H9 (cell line): ENCODE data around the gene ZBTB49. TPM values are rescaled to one million over a fixed set of nuclear protein-coding genes. Genes with fewer than 3 reads are reported as not detected.

Experiments
- DNase-seq: peaks from one replicate; pipeline ENCODE4 v3.0.0-alpha.2; 2017
- H2AFZ ChIP-seq: one replicate; pipeline ENCODE4 v1.6.1; 2013; ENCODE audit warnings: mild to moderate bottlenecking, low read length, control low read depth, moderate library complexity
- H2AK5ac ChIP-seq: 2 replicates; pipeline ENCODE4 v1.6.1; 2013; ENCODE audit warnings: low read length, control low read depth, mixed read lengths; ENCODE audit not compliant: insufficient read length
- H2BK120ac ChIP-seq: one replicate; pipeline ENCODE4 v1.6.1; 2013; ENCODE audit warnings: low read depth, mild to moderate bottlenecking, low read length, control low read depth, inconsistent platforms; ENCODE audit not compliant: poor library complexity, severe bottlenecking
- H2BK12ac ChIP-seq: 2 replicates; pipeline ENCODE4 v1.6.1; 2013; ENCODE audit warnings: low read length, control low read depth, mixed read lengths, low read depth; ENCODE audit not compliant: insufficient read length
- H2BK15ac ChIP-seq: 2 replicates; pipeline ENCODE4 v1.6.1; 2013; ENCODE audit warnings: low read depth, low read length, control low read depth
- H2BK20ac ChIP-seq: one replicate; pipeline ENCODE4 v1.6.1; 2013; ENCODE audit warnings: low read depth, mild to moderate bottlenecking, low read length, control low read depth, inconsistent platforms; ENCODE audit not compliant: poor library complexity, severe bottlenecking
- H2BK5ac ChIP-seq: 2 replicates; pipeline ENCODE4 v1.6.1; 2013; ENCODE audit warnings: low read length, control low read depth, mixed read lengths; ENCODE audit not compliant: insufficient read length
- H3K14ac ChIP-seq: 2 replicates; pipeline ENCODE4 v1.6.1; 2013; ENCODE audit warnings: low read length, control low read depth; ENCODE audit not compliant: insufficient read depth
- H3K18ac ChIP-seq: 2 replicates; pipeline ENCODE4 v1.6.1; 2013; ENCODE audit warnings: low read depth, mild to moderate bottlenecking, mixed read lengths, low read length, control low read depth; ENCODE audit not compliant: insufficient read length
- H3K23ac ChIP-seq: 2 replicates; pipeline ENCODE4 v1.6.1; 2013; ENCODE audit warnings: low read length, control low read depth, mixed read lengths, low read depth; ENCODE audit not compliant: insufficient read length
- H3K23me2 ChIP-seq: 2 replicates; pipeline ENCODE4 v1.6.1; 2013; ENCODE audit warnings: low read depth, mild to moderate bottlenecking, mixed read lengths, low read length, control low read depth; ENCODE audit not compliant: insufficient read length, poor library complexity, severe bottlenecking
- H3K27ac ChIP-seq: 2 replicates; pipeline ENCODE4 v1.5.1; 2013; ENCODE audit warnings: low read length, control low read depth, mixed read lengths, low read depth; ENCODE audit not compliant: insufficient read length
- H3K27me3 ChIP-seq: 2 replicates; pipeline ENCODE4 v1.6.1; 2013; ENCODE audit warnings: low read length, control low read depth, inconsistent platforms; ENCODE audit not compliant: insufficient read depth
- H3K4ac ChIP-seq: 2 replicates; pipeline ENCODE4 v1.6.1; 2013; ENCODE audit warnings: low read depth, mild to moderate bottlenecking, control low read depth, inconsistent platforms, low read length, moderate library complexity
- H3K4me1 ChIP-seq: 2 replicates; pipeline ENCODE4 v1.6.1; 2013; ENCODE audit warnings: low read length, control low read depth, inconsistent platforms; ENCODE audit not compliant: insufficient read depth
- H3K4me2 ChIP-seq: 2 replicates; pipeline ENCODE4 v1.6.1; 2013; ENCODE audit warnings: low read length, control low read depth, mixed read lengths; ENCODE audit not compliant: insufficient read length, insufficient read depth
- H3K56ac ChIP-seq: 2 replicates; pipeline ENCODE4 v1.6.1; 2013; ENCODE audit warnings: low read depth, mild to moderate bottlenecking, mixed read lengths, low read length, control low read depth; ENCODE audit not compliant: insufficient read length
- H3K79me1 ChIP-seq: 2 replicates; pipeline ENCODE4 v1.6.1; 2013; ENCODE audit warnings: low read depth, mild to moderate bottlenecking, moderate library complexity, low read length, control low read depth, inconsistent platforms; ENCODE audit not compliant: insufficient read depth, poor library complexity, severe bottlenecking
- H3K79me2 ChIP-seq: 2 replicates; pipeline ENCODE4 v1.6.1; 2013; ENCODE audit warnings: low read length, control low read depth, inconsistent platforms; ENCODE audit not compliant: insufficient read depth
- H3K9ac ChIP-seq: 2 replicates; pipeline ENCODE4 v1.6.1; 2013; ENCODE audit warnings: low read length, control low read depth, mixed read lengths; ENCODE audit not compliant: insufficient read length; ENCODE audit errors: extremely low read depth
- H3K9me3 ChIP-seq: one replicate; pipeline ENCODE4 v1.6.1; 2013; ENCODE audit warnings: low read depth, low read length, inconsistent platforms; ENCODE audit not compliant: control insufficient read depth
- H3T11ph ChIP-seq: one replicate; pipeline ENCODE4 v1.6.1; 2013; ENCODE audit warnings: mild to moderate bottlenecking, low read length, control low read depth, inconsistent platforms
- H4K20me1 ChIP-seq: one replicate; pipeline ENCODE4 v1.6.1; 2013; ENCODE audit not compliant: control insufficient read depth, insufficient read length, insufficient read depth
- H4K5ac ChIP-seq: 2 replicates; pipeline ENCODE4 v1.6.1; 2013; ENCODE audit warnings: low read depth, mild to moderate bottlenecking, mixed read lengths, low read length, control low read depth; ENCODE audit not compliant: insufficient read length
- H4K8ac ChIP-seq: replicated peaks from 2 replicates; pipeline ENCODE4 v1.6.1; 2013; ENCODE audit warnings: low read length, control low read depth, mixed read lengths, low read depth; ENCODE audit not compliant: insufficient read length
- H4K91ac ChIP-seq: 2 replicates; pipeline ENCODE4 v1.6.1; 2013; ENCODE audit warnings: low read depth, mild to moderate bottlenecking, moderate library complexity, mixed read lengths, low read length, control low read depth; ENCODE audit not compliant: insufficient read length
- H3K27ac Mint-ChIP-seq, 3 experiments: 2 replicates in 2 of 3; 3 replicates in 1 of 3; pipeline ENCODE4 v1.8.0; 2020 to 2021; ENCODE audit warnings: mixed read lengths in 3 of 3, mild to moderate bottlenecking in 1 of 3, moderate library complexity in 1 of 3
- H3K27me3 Mint-ChIP-seq: 2 replicates; pipeline ENCODE4 v1.8.0; 2021; ENCODE audit warnings: low read depth, mild to moderate bottlenecking, moderate library complexity, mixed read lengths
- H3K36me3 Mint-ChIP-seq, 3 experiments: 2 replicates in 2 of 3; 3 replicates in 1 of 3; pipeline ENCODE4 v1.8.0; 2020 to 2021; ENCODE audit warnings: low read depth in 3 of 3, mixed read lengths in 3 of 3; ENCODE audit not compliant: insufficient read depth in 1 of 3
- H3K4me1 Mint-ChIP-seq, 2 experiments: 2 replicates each; pipeline ENCODE4 v1.8.0; 2020; ENCODE audit warnings: mixed read lengths in 2 of 2
- H3K4me3 Mint-ChIP-seq, 2 experiments: 2 replicates in 1 of 2; 3 replicates in 1 of 2; pipeline ENCODE4 v1.8.0; 2020 to 2021; ENCODE audit warnings: mild to moderate bottlenecking in 2 of 2, mixed read lengths in 2 of 2, moderate library complexity in 1 of 2
- H3K9me3 Mint-ChIP-seq, 2 experiments: 2 replicates in 1 of 2; 3 replicates in 1 of 2; pipeline ENCODE4 v1.8.0; 2020; ENCODE audit warnings: mild to moderate bottlenecking in 2 of 2, mixed read lengths in 2 of 2, moderate library complexity in 1 of 2
- WGBS: extraction: QIAGEN DNeasy Blood & Tissue Kit; methylation state at CpG from one replicate; pipeline ENCODE4 v1.1.7; 2013; ENCODE audit warnings: missing lambda C conversion rate, low lambda C conversion rate, mixed read lengths; ENCODE audit not compliant: insufficient read length; ENCODE audit errors: extremely low coverage; 5-methylcytosine and 5-hydroxymethylcytosine counted together
- total RNA-seq: library from RNA; stranded (reverse); gene quantifications from 2 replicates; pipeline ENCODE4 v1.2.1, GENCODE V29; 2021
- TF ChIP-seq, protein P1 (sequence below): fragments of 200-600 bp; sonication (generic); conservative IDR thresholded peaks from 3 replicates; pipeline ENCODE4 v1.8.0; 2021; ENCODE audit warnings: antibody characterized with exemption, mild to moderate bottlenecking

Gene ZBTB49
- total RNA-seq, 1 experiment from 2014 or later, result 8.7 TPM

DNA sequence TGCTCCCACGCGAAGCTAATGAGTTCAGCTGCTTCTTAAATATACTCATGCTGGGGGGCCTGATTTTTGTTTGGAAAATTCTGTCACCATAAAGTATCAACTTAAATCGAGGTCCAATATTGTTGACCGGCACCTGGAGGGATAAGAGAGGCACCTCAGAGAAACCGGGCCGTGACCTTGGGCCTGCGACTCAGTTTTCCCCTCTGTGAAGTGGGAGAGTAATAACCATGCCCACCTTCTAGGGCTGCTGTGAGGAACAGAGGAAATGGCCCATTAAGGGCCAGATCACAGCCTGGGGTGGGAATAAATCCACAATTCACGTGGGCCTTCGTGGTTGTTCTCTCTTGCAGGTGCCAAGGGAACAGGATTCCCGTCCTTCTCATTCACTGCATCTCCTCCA is 39.4 kb downstream of the ZBTB49 start:
- peaks cover 4% of the 10 kb centered on the region for H3K27me3 Mint-ChIP-seq
- Histone ChIP-seq H3K79me1 (no peaks in the 10 kb centered on the region), H2BK5ac (no peak overlapping the region), H3K4me2 (no peak overlapping the region), H3K79me2 (no peaks in the 10 kb centered on the region), H4K20me1 (no peaks in the 10 kb centered on the region), H2BK15ac (no peak overlapping the region), H3K23ac (no peak overlapping the region), H3K56ac (no peak overlapping the region), H3K14ac (no peak overlapping the region), H3K4ac (no peak overlapping the region), H2BK12ac (no peak overlapping the region), H4K5ac (no peak overlapping the region), H3K4me1 (no peaks in the 10 kb centered on the region), H4K8ac (no peak overlapping the region), H2AFZ (no peak overlapping the region), H2AK5ac (no peak overlapping the region), H3T11ph (no peak overlapping the region), H2BK120ac (no peak overlapping the region), H2BK20ac (no peak overlapping the region), H3K9ac (no peak overlapping the region), H4K91ac (no peak overlapping the region), H3K27me3 (no peaks in the 10 kb centered on the region), H3K27ac (no peak overlapping the region), H3K9me3 (no peaks in the 10 kb centered on the region), H3K23me2 (no peaks in the 10 kb centered on the region), H3K18ac (no peak overlapping the region)
- H3K4me3 Mint-ChIP-seq, result no peak overlapping the region
- no CpG with 5 or more reads among the region's 10 CpGs for WGBS
- peaks cover 0 to 2% of the 10 kb centered on the region in 2 experiments; a peak in 1 of 5 replicates for H3K9me3 Mint-ChIP-seq
- H3K36me3 Mint-ChIP-seq, result peaks cover 0 to 2% (median 0%) of the 10 kb centered on the region in 3 experiments; a peak in 2 of 7 replicates
- TF ChIP-seq, protein P1, sequence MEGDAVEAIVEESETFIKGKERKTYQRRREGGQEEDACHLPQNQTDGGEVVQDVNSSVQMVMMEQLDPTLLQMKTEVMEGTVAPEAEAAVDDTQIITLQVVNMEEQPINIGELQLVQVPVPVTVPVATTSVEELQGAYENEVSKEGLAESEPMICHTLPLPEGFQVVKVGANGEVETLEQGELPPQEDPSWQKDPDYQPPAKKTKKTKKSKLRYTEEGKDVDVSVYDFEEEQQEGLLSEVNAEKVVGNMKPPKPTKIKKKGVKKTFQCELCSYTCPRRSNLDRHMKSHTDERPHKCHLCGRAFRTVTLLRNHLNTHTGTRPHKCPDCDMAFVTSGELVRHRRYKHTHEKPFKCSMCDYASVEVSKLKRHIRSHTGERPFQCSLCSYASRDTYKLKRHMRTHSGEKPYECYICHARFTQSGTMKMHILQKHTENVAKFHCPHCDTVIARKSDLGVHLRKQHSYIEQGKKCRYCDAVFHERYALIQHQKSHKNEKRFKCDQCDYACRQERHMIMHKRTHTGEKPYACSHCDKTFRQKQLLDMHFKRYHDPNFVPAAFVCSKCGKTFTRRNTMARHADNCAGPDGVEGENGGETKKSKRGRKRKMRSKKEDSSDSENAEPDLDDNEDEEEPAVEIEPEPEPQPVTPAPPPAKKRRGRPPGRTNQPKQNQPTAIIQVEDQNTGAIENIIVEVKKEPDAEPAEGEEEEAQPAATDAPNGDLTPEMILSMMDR, result no peak
- H3K4me1 Mint-ChIP-seq, result peaks cover 3 to 6% of the 10 kb centered on the region in 2 experiments
- DNase-seq, result no peak
- no peak overlapping the region for H3K27ac Mint-ChIP-seq
